GM12892 (cell line): ENCODE data around the gene WNT7B.

Experiments
- DNase-seq: peaks from one replicate; pipeline ENCODE4 v3.0.0; 2011; ENCODE audit not compliant: insufficient read length
- FAIRE-seq: peaks from 2 replicates; lab custom pipeline; 2011; peaks lifted over from hg19 to GRCh38; lab: Jason Lieb, UNC
- POLR2A ChIP-seq: IDR thresholded peaks from 2 replicates; pipeline ENCODE4 v1.6.1; 2011; ENCODE audit warnings: low read depth, low read length, control low read depth
- POLR2AphosphoS5 ChIP-seq: IDR thresholded peaks from 2 replicates; pipeline ENCODE4 v1.6.1; 2011; ENCODE audit warnings: low read depth, low read length, control low read depth
- TAF1 ChIP-seq: IDR thresholded peaks from 2 replicates; pipeline ENCODE4 v1.6.1; 2011; ENCODE audit warnings: low read depth, mild to moderate bottlenecking, control low read depth, low read length, borderline replicate concordance

WNT7B gene

GRCh38 chr22:45937960-45938359 lies 39.0 kb downstream of the WNT7B start:
- no peak for FAIRE-seq
- TF ChIP-seq TAF1 = no peak
- no peak for DNase-seq

- FAIRE-seq (no peak), DNase-seq (no peak)
- TF ChIP-seq TAF1 = no peak
- TF ChIP-seq POLR2A = no peak
- TF ChIP-seq POLR2AphosphoS5 = no peak
Observed at GRCh38 chr22:45935573-45935972, 41.4 kb downstream of the WNT7B start.

GRCh38 chr22:45934659-45935341 lies 42.2 kb downstream of the WNT7B start:
- DNase-seq (no peak), FAIRE-seq (no peak)
- TF ChIP-seq TAF1 (no peak), POLR2A (no peak), POLR2AphosphoS5 (no peak)

- TF ChIP-seq TAF1 (no peak), POLR2AphosphoS5 (no peak), POLR2A (no peak)
- DNase-seq = no peak
- FAIRE-seq = no peak
Observed at GRCh38 chr22:45934168-45934564, 42.8 kb downstream of the WNT7B start.

GRCh38 chr22:45933506-45934167 lies 43.3 kb downstream of the WNT7B start:
- no peak for FAIRE-seq
- DNase-seq = no peak
- TF ChIP-seq POLR2AphosphoS5 (no peak), POLR2A (no peak), TAF1 (no peak)

GRCh38 chr22:45932071-45932470 lies 44.9 kb downstream of the WNT7B start:
- FAIRE-seq = no peak
- no peak for DNase-seq
- TF ChIP-seq POLR2AphosphoS5 = no peak
- no peak for TF ChIP-seq TAF1
- TF ChIP-seq POLR2A = no peak

GRCh38 chr22:45931042-45931441 lies 45.9 kb downstream of the WNT7B start:
- no peak for FAIRE-seq
- no peak for TF ChIP-seq POLR2A
- no peak for TF ChIP-seq POLR2AphosphoS5
- no peak for TF ChIP-seq TAF1
- no peak for DNase-seq

GRCh38 chr22:45930324-45930723 lies 46.6 kb downstream of the WNT7B start:
- no peak for DNase-seq
- FAIRE-seq = no peak
- TF ChIP-seq POLR2AphosphoS5 (no peak), TAF1 (no peak), POLR2A (no peak)

GRCh38 chr22:45929649-45930048 lies 47.3 kb downstream of the WNT7B start:
- DNase-seq (no peak), FAIRE-seq (no peak)
- TF ChIP-seq TAF1 (no peak), POLR2AphosphoS5 (no peak), POLR2A (no peak)

- DNase-seq = no peak
- no peak for FAIRE-seq
- TF ChIP-seq POLR2AphosphoS5 (no peak), POLR2A (no peak), TAF1 (no peak)
Observed at GRCh38 chr22:45928726-45929368, 48.1 kb downstream of the WNT7B start.

- FAIRE-seq = no peak
- no peak for DNase-seq
- TF ChIP-seq POLR2A (no peak), POLR2AphosphoS5 (no peak), TAF1 (no peak)
Observed at GRCh38 chr22:45927059-45927458, 49.9 kb downstream of the WNT7B start.

- DNase-seq = no peak
- no peak for TF ChIP-seq TAF1
- TF ChIP-seq POLR2A = no peak
- no peak for TF ChIP-seq POLR2AphosphoS5
- FAIRE-seq = no peak
Observed at GRCh38 chr22:45926433-45926832, 50.5 kb downstream of the WNT7B start.
